ENCODE results near the gene CAMTA1. TPM values are rescaled to one million over a fixed set of nuclear protein-coding genes. Genes with fewer than 3 reads are reported as not detected.

Gene CAMTA1
- total RNA-seq, 1 donor from 2014 or later, result 109 TPM

- peaks cover 43% of the 10 kb centered on the region for H3K27me3 Mint-ChIP-seq (ENCODE audit: low read depth)
- TF ChIP-seq CTCF (conservative IDR thresholded peaks at IDR 0.05), result no peak
- H3K36me3 Mint-ChIP-seq (ENCODE audit: low read depth), result peaks cover 2% of the 10 kb centered on the region
- no peak for DNase-seq (ENCODE audit: low read depth, low spot score)
- no peak overlapping the region for H3K4me3 Mint-ChIP-seq
- no peaks in the 10 kb centered on the region for H3K4me1 Mint-ChIP-seq
- no peak overlapping the region for H3K27ac Mint-ChIP-seq (ENCODE audit: unreplicated experiment)
- H3K9me3 Mint-ChIP-seq, result no peaks in the 10 kb centered on the region
These were observed 423.5 kb downstream of the CAMTA1 start for GRCh38 chr1:7208647-7209180.

- Mint-ChIP-seq H3K4me3 (no peak overlapping the region), H3K9me3 (no peaks in the 10 kb centered on the region), H3K36me3 (ENCODE audit: low read depth) (no peaks in the 10 kb centered on the region), H3K4me1 (no peaks in the 10 kb centered on the region), H3K27me3 (ENCODE audit: low read depth) (peaks cover 43% of the 10 kb centered on the region), H3K27ac (ENCODE audit: unreplicated experiment) (no peak overlapping the region)
- TF ChIP-seq CTCF (conservative IDR thresholded peaks at IDR 0.05), result no peak
- no peak for DNase-seq (ENCODE audit: low read depth, low spot score)
These were observed 424.1 kb downstream of the CAMTA1 start for GRCh38 chr1:7209336-7209735.

GRCh38 chr1:7218210-7218832 is 433.1 kb downstream of the CAMTA1 start:
- TF ChIP-seq CTCF (conservative IDR thresholded peaks at IDR 0.05), result peak; percentile 83
- H3K27me3 Mint-ChIP-seq (ENCODE audit: low read depth), result peaks cover 15% of the 10 kb centered on the region
- no peaks in the 10 kb centered on the region for H3K36me3 Mint-ChIP-seq (ENCODE audit: low read depth)
- H3K9me3 Mint-ChIP-seq, result no peaks in the 10 kb centered on the region
- H3K27ac Mint-ChIP-seq (ENCODE audit: unreplicated experiment), result no peak overlapping the region
- DNase-seq (ENCODE audit: low read depth, low spot score), result peak; percentile 42
- H3K4me1 Mint-ChIP-seq, result no peaks in the 10 kb centered on the region
- H3K4me3 Mint-ChIP-seq, result no peak overlapping the region

- peaks cover 15% of the 10 kb centered on the region for H3K27me3 Mint-ChIP-seq (ENCODE audit: low read depth)
- TF ChIP-seq CTCF (conservative IDR thresholded peaks at IDR 0.05), result no peak
- H3K9me3 Mint-ChIP-seq, result no peaks in the 10 kb centered on the region
- no peak for DNase-seq (ENCODE audit: low read depth, low spot score)
- no peaks in the 10 kb centered on the region for H3K36me3 Mint-ChIP-seq (ENCODE audit: low read depth)
- H3K4me3 Mint-ChIP-seq, result no peak overlapping the region
- H3K4me1 Mint-ChIP-seq, result no peaks in the 10 kb centered on the region
- H3K27ac Mint-ChIP-seq (ENCODE audit: unreplicated experiment), result no peak overlapping the region
These were observed 433.8 kb downstream of the CAMTA1 start for GRCh38 chr1:7219031-7219430.

- Mint-ChIP-seq H3K36me3 (ENCODE audit: low read depth) (no peaks in the 10 kb centered on the region), H3K27ac (ENCODE audit: unreplicated experiment) (no peak overlapping the region), H3K4me1 (no peaks in the 10 kb centered on the region), H3K27me3 (ENCODE audit: low read depth) (peaks cover 8% of the 10 kb centered on the region), H3K9me3 (no peaks in the 10 kb centered on the region), H3K4me3 (no peak overlapping the region)
- no peak for DNase-seq (ENCODE audit: low read depth, low spot score)
- no peak for TF ChIP-seq CTCF (conservative IDR thresholded peaks at IDR 0.05)
These were observed 434.8 kb downstream of the CAMTA1 start for GRCh38 chr1:7220007-7220406.

Measured in neural crest cell (in vitro differentiated cells).